Upper lobe of left lung (tissue), 6 donors: ENCODE results near the gene ADCY5. TPM values are rescaled to one million over a fixed set of nuclear protein-coding genes. Genes with fewer than 3 reads are reported as not detected.

Source experiments
- ATAC-seq, 2 donors: fragments of 200-7000 bp; cut with Tn5 transposase; one replicate each; pipeline ENCODE4 v1.9.1; 2022; ENCODE audit warnings: mild to moderate bottlenecking in 2 of 2, moderate library complexity in 2 of 2; ENCODE audit not compliant: low FRiP score in 2 of 2
- DNase-seq, 2 donors: peaks; one replicate each; pipeline ENCODE4 v3.0.0-alpha.2; 2019 to 2020
- H3K27ac ChIP-seq, 4 donors: fragments of 200-600 bp; sonication (generic); one replicate each; pipeline ENCODE4 v1.5.1; 2016 to 2019
- H3K27me3 ChIP-seq, 4 donors: fragments of 200-600 bp; sonication (generic); one replicate each; pipeline ENCODE4 v1.5.1; 2017 to 2019
- H3K36me3 ChIP-seq, 4 donors: fragments of 200-600 bp; sonication (generic); one replicate each; pipeline ENCODE4 v1.5.1; 2016 to 2019
- H3K4me1 ChIP-seq, 4 donors: fragments of 200-600 bp; sonication (generic); one replicate each; pipeline ENCODE4 v1.5.1; 2018 to 2019
- H3K4me3 ChIP-seq, 4 donors: fragments of 200-600 bp; sonication (generic); one replicate each; pipeline ENCODE4 v1.5.1; 2017 to 2019; ENCODE audit warnings: mild to moderate bottlenecking in 2 of 4, moderate library complexity in 1 of 4
- H3K9me3 ChIP-seq, 4 donors: fragments of 200-600 bp; sonication (generic); one replicate each; pipeline ENCODE4 v1.5.1; 2018 to 2019
- CTCF ChIP-seq, 6 experiments: fragments of 450-650 bp in 4 of 6; fragments of 200-600 bp in 2 of 6; sonication (generic) in 2 of 6; IDR thresholded peaks; one replicate each; pipeline ENCODE4 v1.5.1; 2016 to 2019; ENCODE audit warnings: antibody characterized with exemption in 6 of 6
- EP300 ChIP-seq, 4 donors: sonication (generic); formaldehyde crosslinking; IDR thresholded peaks; one replicate each; pipeline ENCODE4 v1.5.1; 2017; ENCODE audit warnings: antibody characterized with exemption in 4 of 4, control low read depth in 2 of 4
- POLR2A ChIP-seq, 4 donors: fragments of 450-650 bp; IDR thresholded peaks; one replicate each; pipeline ENCODE4 v1.5.1; 2016 to 2017; ENCODE audit warnings: antibody characterized with exemption in 4 of 4, mild to moderate bottlenecking in 2 of 4
- POLR2AphosphoS5 ChIP-seq, 2 donors: sonication (generic); formaldehyde crosslinking; IDR thresholded peaks; one replicate each; pipeline ENCODE4 v1.5.1; 2017; ENCODE audit warnings: antibody characterized with exemption in 2 of 2
- WGBS, 2 donors: methylation state at CpG; one replicate each; pipeline ENCODE4 v1.1.5; 2017 to 2018; 5-methylcytosine and 5-hydroxymethylcytosine counted together
- total RNA-seq, 6 donors: library from RNA; depleted of rRNA in 4 of 6; stranded (reverse); fragments of >200 nt in 4 of 6; gene quantifications; one replicate each; pipeline versions ENCODE4 v1.1.0 to v1.2.1, GENCODE V29; 2016 to 2021
- donor health status: DM: no; HTN: no; CAD: no; lungs with moderate emphysema.
- donor health status: DM: no; HTN: yes; CAD: no; lungs with severe emphysema.

Gene ADCY5
- total RNA-seq, 6 donors from 2014 or later: 2.1 to 23.0 (median 3.2) TPM

GRCh38 chr3:123405936-123406510, 42.9 kb downstream of the ADCY5 start:
- Histone ChIP-seq H3K9me3 (no peaks in the 10 kb centered on the region), H3K4me1 (no peaks in the 10 kb centered on the region), H3K4me3 (no peak overlapping the region), H3K36me3 (no peaks in the 10 kb centered on the region), H3K27me3 (no peaks in the 10 kb centered on the region), H3K27ac (no peak overlapping the region)
- TF ChIP-seq EP300 (IDR thresholded peaks at IDR 0.05) (no peak), CTCF (IDR thresholded peaks at IDR 0.05) (no peak), POLR2AphosphoS5 (IDR thresholded peaks at IDR 0.05) (no peak), POLR2A (IDR thresholded peaks at IDR 0.05) (no peak)
- DNase-seq: no peak
- WGBS, 2 donors: 98% methylated on average over 7 to 8 of the region's 8 CpGs
- ATAC-seq: no peak

- WGBS, 2 donors: 85 to 90% methylated on average over 4 to 11 of the region's 11 CpGs
- no peak overlapping the region for H3K27ac ChIP-seq
- H3K36me3 ChIP-seq: no peaks in the 10 kb centered on the region
- no peaks in the 10 kb centered on the region for H3K9me3 ChIP-seq
- TF ChIP-seq POLR2AphosphoS5 (IDR thresholded peaks at IDR 0.05) (no peak), EP300 (IDR thresholded peaks at IDR 0.05) (no peak), CTCF (IDR thresholded peaks at IDR 0.05) (no peak), POLR2A (IDR thresholded peaks at IDR 0.05) (no peak)
- ATAC-seq (no peak), DNase-seq (no peak)
- no peak overlapping the region for H3K4me3 ChIP-seq
- no peaks in the 10 kb centered on the region for H3K27me3 ChIP-seq
- no peaks in the 10 kb centered on the region for H3K4me1 ChIP-seq
These were observed 43.9 kb downstream of the ADCY5 start for GRCh38 chr3:123405021-123405420.

- ATAC-seq: no peak
- 46 to 73% methylated on average over 2 to 3 of the region's 3 CpGs for WGBS, 2 donors
These were observed 44.5 kb downstream of the ADCY5 start for GRCh38 chr3:123404391-123404790.

GRCh38 chr3:123401836-123402530, 46.9 kb downstream of the ADCY5 start:
- DNase-seq (no peak), ATAC-seq (no peak)
- H3K9me3 ChIP-seq: no peaks in the 10 kb centered on the region
- no peak overlapping the region for H3K4me3 ChIP-seq
- no peaks in the 10 kb centered on the region for H3K4me1 ChIP-seq
- TF ChIP-seq POLR2AphosphoS5 (IDR thresholded peaks at IDR 0.05) (no peak), CTCF (IDR thresholded peaks at IDR 0.05) (no peak), POLR2A (IDR thresholded peaks at IDR 0.05) (no peak), EP300 (IDR thresholded peaks at IDR 0.05) (no peak)
- 85 to 92% methylated on average over 2 to 11 of the region's 11 CpGs for WGBS, 2 donors
- peak overlapping the region in 1 of 4 donors; percentile 5 for H3K27ac ChIP-seq
- no peaks in the 10 kb centered on the region for H3K36me3 ChIP-seq
- H3K27me3 ChIP-seq: no peaks in the 10 kb centered on the region

More at GRCh38 chr3:123404391-123404790, 44.5 kb downstream of the ADCY5 start:
- no peak overlapping the region for H3K27ac ChIP-seq
- H3K4me3 ChIP-seq: no peak overlapping the region
- TF ChIP-seq POLR2AphosphoS5 (IDR thresholded peaks at IDR 0.05): no peak
- no peak for TF ChIP-seq POLR2A (IDR thresholded peaks at IDR 0.05)
- no peak for TF ChIP-seq CTCF (IDR thresholded peaks at IDR 0.05)
- TF ChIP-seq EP300 (IDR thresholded peaks at IDR 0.05): no peak
- no peaks in the 10 kb centered on the region for H3K36me3 ChIP-seq
- H3K27me3 ChIP-seq: no peaks in the 10 kb centered on the region
- H3K9me3 ChIP-seq: no peaks in the 10 kb centered on the region
- no peaks in the 10 kb centered on the region for H3K4me1 ChIP-seq
- no peak for DNase-seq

GRCh38 chr3:123400169-123400568, 48.7 kb downstream of the ADCY5 start:
- H3K4me1 ChIP-seq: no peaks in the 10 kb centered on the region
- no peak overlapping the region for H3K4me3 ChIP-seq
- no peak for TF ChIP-seq POLR2AphosphoS5 (IDR thresholded peaks at IDR 0.05)
- no peak for TF ChIP-seq CTCF (IDR thresholded peaks at IDR 0.05)
- TF ChIP-seq EP300 (IDR thresholded peaks at IDR 0.05): no peak
- no peak for TF ChIP-seq POLR2A (IDR thresholded peaks at IDR 0.05)
- H3K27ac ChIP-seq: no peak overlapping the region
- 97 to 100% methylated on average over 3 of the region's 3 CpGs for whole genome bisulfite sequencing, 2 donors
- H3K36me3 ChIP-seq: no peaks in the 10 kb centered on the region
- DNase-seq (no peak), ATAC-seq (no peak)
- no peaks in the 10 kb centered on the region for H3K9me3 ChIP-seq
- H3K27me3 ChIP-seq: no peaks in the 10 kb centered on the region
